Measurements from ENCODE around the gene TOM1L2.

Gene TOM1L2

GRCh38 chr17:17847118-17847689 lies 125.0 kb downstream of the TOM1L2 start:
- no peaks in the 10 kb centered on the region for H3K27me3 ChIP-seq (ENCODE audit: control insufficient read depth in 1 of 2, insufficient read depth in 2 of 2, low read length in 2 of 2)
- peaks cover 16% of the 10 kb centered on the region for H3K36me3 ChIP-seq (ENCODE audit: insufficient read depth, low read length)
- no peak overlapping the region for H3K9ac ChIP-seq (ENCODE audit: low read length)
- H3K4me1 ChIP-seq (ENCODE audit: insufficient read depth, low read length): peaks cover 25% of the 10 kb centered on the region
- H3K4me3 ChIP-seq (ENCODE audit: low read depth in 1 of 2, low read length in 2 of 2): no peak overlapping the region
- H3K9me3 ChIP-seq (ENCODE audit: low read length): no peaks in the 10 kb centered on the region
- H3K27ac ChIP-seq (ENCODE audit: low read depth, low read length): no peak overlapping the region

- Histone ChIP-seq H3K9me3 (ENCODE audit: low read length) (no peaks in the 10 kb centered on the region), H3K9ac (ENCODE audit: low read length) (no peak overlapping the region), H3K36me3 (ENCODE audit: insufficient read depth, low read length) (peaks cover 16% of the 10 kb centered on the region), H3K4me1 (ENCODE audit: insufficient read depth, low read length) (peaks cover 27% of the 10 kb centered on the region), H3K27me3 (ENCODE audit: control insufficient read depth in 1 of 2, insufficient read depth in 2 of 2, low read length in 2 of 2) (no peaks in the 10 kb centered on the region), H3K27ac (ENCODE audit: low read depth, low read length) (no peak overlapping the region), H3K4me3 (ENCODE audit: low read depth in 1 of 2, low read length in 2 of 2) (no peak overlapping the region)
These were observed 125.6 kb downstream of the TOM1L2 start for GRCh38 chr17:17846645-17847044.

GRCh38 chr17:17846003-17846402 lies 126.2 kb downstream of the TOM1L2 start:
- H3K27me3 ChIP-seq (ENCODE audit: control insufficient read depth in 1 of 2, insufficient read depth in 2 of 2, low read length in 2 of 2): no peaks in the 10 kb centered on the region
- H3K4me1 ChIP-seq (ENCODE audit: insufficient read depth, low read length): peaks cover 33% of the 10 kb centered on the region
- no peaks in the 10 kb centered on the region for H3K9me3 ChIP-seq (ENCODE audit: low read length)
- H3K36me3 ChIP-seq (ENCODE audit: insufficient read depth, low read length): peaks cover 16% of the 10 kb centered on the region
- no peak overlapping the region for H3K27ac ChIP-seq (ENCODE audit: low read depth, low read length)
- H3K4me3 ChIP-seq (ENCODE audit: low read depth in 1 of 2, low read length in 2 of 2): no peak overlapping the region
- no peak overlapping the region for H3K9ac ChIP-seq (ENCODE audit: low read length)

- H3K27ac ChIP-seq (ENCODE audit: low read depth, low read length): no peak overlapping the region
- no peak overlapping the region for H3K9ac ChIP-seq (ENCODE audit: low read length)
- H3K4me1 ChIP-seq (ENCODE audit: insufficient read depth, low read length): peaks cover 32% of the 10 kb centered on the region
- H3K36me3 ChIP-seq (ENCODE audit: insufficient read depth, low read length): peaks cover 11% of the 10 kb centered on the region
- H3K9me3 ChIP-seq (ENCODE audit: low read length): no peaks in the 10 kb centered on the region
- H3K27me3 ChIP-seq (ENCODE audit: control insufficient read depth in 1 of 2, insufficient read depth in 2 of 2, low read length in 2 of 2): no peaks in the 10 kb centered on the region
- no peak overlapping the region for H3K4me3 ChIP-seq (ENCODE audit: low read depth in 1 of 2, low read length in 2 of 2)
These were observed 127.0 kb downstream of the TOM1L2 start for GRCh38 chr17:17845046-17845775.

GRCh38 chr17:17844500-17844899 lies 127.7 kb downstream of the TOM1L2 start:
- Histone ChIP-seq H3K27ac (ENCODE audit: low read depth, low read length) (no peak overlapping the region), H3K9ac (ENCODE audit: low read length) (no peak overlapping the region), H3K27me3 (ENCODE audit: control insufficient read depth in 1 of 2, insufficient read depth in 2 of 2, low read length in 2 of 2) (no peaks in the 10 kb centered on the region), H3K4me3 (ENCODE audit: low read depth in 1 of 2, low read length in 2 of 2) (no peak overlapping the region), H3K9me3 (ENCODE audit: low read length) (no peaks in the 10 kb centered on the region), H3K4me1 (ENCODE audit: insufficient read depth, low read length) (peaks cover 30% of the 10 kb centered on the region), H3K36me3 (ENCODE audit: insufficient read depth, low read length) (peaks cover 11% of the 10 kb centered on the region)

GRCh38 chr17:17844079-17844478 lies 128.1 kb downstream of the TOM1L2 start:
- Histone ChIP-seq H3K9me3 (ENCODE audit: low read length) (no peaks in the 10 kb centered on the region), H3K4me3 (ENCODE audit: low read depth in 1 of 2, low read length in 2 of 2) (no peak overlapping the region), H3K27ac (ENCODE audit: low read depth, low read length) (no peak overlapping the region), H3K36me3 (ENCODE audit: insufficient read depth, low read length) (peaks cover 11% of the 10 kb centered on the region), H3K4me1 (ENCODE audit: insufficient read depth, low read length) (peaks cover 30% of the 10 kb centered on the region), H3K9ac (ENCODE audit: low read length) (no peak overlapping the region), H3K27me3 (ENCODE audit: control insufficient read depth in 1 of 2, insufficient read depth in 2 of 2, low read length in 2 of 2) (no peaks in the 10 kb centered on the region)

GRCh38 chr17:17843096-17843495 lies 129.1 kb downstream of the TOM1L2 start:
- Histone ChIP-seq H3K36me3 (ENCODE audit: insufficient read depth, low read length) (peaks cover 3% of the 10 kb centered on the region), H3K4me3 (ENCODE audit: low read depth in 1 of 2, low read length in 2 of 2) (no peak overlapping the region), H3K4me1 (ENCODE audit: insufficient read depth, low read length) (peaks cover 30% of the 10 kb centered on the region), H3K27me3 (ENCODE audit: control insufficient read depth in 1 of 2, insufficient read depth in 2 of 2, low read length in 2 of 2) (no peaks in the 10 kb centered on the region), H3K9ac (ENCODE audit: low read length) (no peak overlapping the region), H3K9me3 (ENCODE audit: low read length) (no peaks in the 10 kb centered on the region), H3K27ac (ENCODE audit: low read depth, low read length) (no peak overlapping the region)

- no peaks in the 10 kb centered on the region for H3K36me3 ChIP-seq (ENCODE audit: insufficient read depth, low read length)
- H3K27ac ChIP-seq (ENCODE audit: low read depth, low read length): no peak overlapping the region
- H3K9me3 ChIP-seq (ENCODE audit: low read length): no peaks in the 10 kb centered on the region
- no peak overlapping the region for H3K9ac ChIP-seq (ENCODE audit: low read length)
- H3K4me3 ChIP-seq (ENCODE audit: low read depth in 1 of 2, low read length in 2 of 2): no peak overlapping the region
- peaks cover 38% of the 10 kb centered on the region for H3K4me1 ChIP-seq (ENCODE audit: insufficient read depth, low read length)
- H3K27me3 ChIP-seq (ENCODE audit: control insufficient read depth in 1 of 2, insufficient read depth in 2 of 2, low read length in 2 of 2): no peaks in the 10 kb centered on the region
These were observed 129.9 kb downstream of the TOM1L2 start for GRCh38 chr17:17842111-17842876.

- Histone ChIP-seq H3K4me1 (ENCODE audit: insufficient read depth, low read length) (peaks cover 42% of the 10 kb centered on the region), H3K9ac (ENCODE audit: low read length) (no peak overlapping the region), H3K9me3 (ENCODE audit: low read length) (no peaks in the 10 kb centered on the region), H3K27ac (ENCODE audit: low read depth, low read length) (peak overlapping the region; percentile 88), H3K4me3 (ENCODE audit: low read depth in 1 of 2, low read length in 2 of 2) (no peak overlapping the region), H3K27me3 (ENCODE audit: control insufficient read depth in 1 of 2, insufficient read depth in 2 of 2, low read length in 2 of 2) (no peaks in the 10 kb centered on the region), H3K36me3 (ENCODE audit: insufficient read depth, low read length) (no peaks in the 10 kb centered on the region)
These were observed 130.6 kb downstream of the TOM1L2 start for GRCh38 chr17:17841601-17842025.

GRCh38 chr17:17840751-17841591 lies 131.2 kb downstream of the TOM1L2 start:
- Histone ChIP-seq H3K4me1 (ENCODE audit: insufficient read depth, low read length) (peaks cover 42% of the 10 kb centered on the region), H3K9me3 (ENCODE audit: low read length) (no peaks in the 10 kb centered on the region), H3K27ac (ENCODE audit: low read depth, low read length) (peak overlapping the region; percentile 88), H3K27me3 (ENCODE audit: control insufficient read depth in 1 of 2, insufficient read depth in 2 of 2, low read length in 2 of 2) (no peaks in the 10 kb centered on the region), H3K36me3 (ENCODE audit: insufficient read depth, low read length) (no peaks in the 10 kb centered on the region), H3K9ac (ENCODE audit: low read length) (no peak overlapping the region), H3K4me3 (ENCODE audit: low read depth in 1 of 2, low read length in 2 of 2) (peak overlapping the region in 1 of 2 donors; percentile 45)

Data from muscle layer of colon (tissue), 2 donors.